Lower leg skin (tissue), 4 donors: Measurements from ENCODE around the gene ASS1. TPM values are rescaled to one million over a fixed set of nuclear protein-coding genes. Genes with fewer than 3 reads are reported as not detected.

Source experiments
- DNase-seq, 2 donors: peaks; one replicate each; pipeline ENCODE4 v3.0.0-alpha.2; 2019; ENCODE audit warnings: low spot score in 2 of 2
- H3K4me3 ChIP-seq: fragments of 200-600 bp; sonication (generic); 2 replicates; pipeline ENCODE4 v1.5.1; 2017; ENCODE audit warnings: mild to moderate bottlenecking, low read depth; ENCODE audit not compliant: poor library complexity, severe bottlenecking
- CTCF ChIP-seq, 3 donors: fragments of 450-650 bp; IDR thresholded peaks; one replicate each; pipeline ENCODE4 v1.5.1; 2016; ENCODE audit warnings: antibody characterized with exemption in 3 of 3, mild to moderate bottlenecking in 3 of 3, moderate library complexity in 2 of 3
- POLR2A ChIP-seq, 2 donors: fragments of 450-650 bp; IDR thresholded peaks; one replicate each; pipeline ENCODE4 v1.6.1; 2016 to 2017; ENCODE audit warnings: antibody characterized with exemption in 2 of 2, mild to moderate bottlenecking in 1 of 2, moderate library complexity in 1 of 2
- WGBS, 2 donors: methylation state at CpG; one replicate each; pipeline ENCODE4 v1.1.5; 2018; 5-methylcytosine and 5-hydroxymethylcytosine counted together
- intact Hi-C: fragments of 100-400 bp; cut with DNase I; formaldehyde crosslinking; loops from one replicate; pipeline ENCODE4 v1.15.0; 2023; ENCODE audit warnings: low total_unique reads
- total RNA-seq, 4 donors: library from RNA; depleted of rRNA; stranded (reverse); fragments of >200 nt; gene quantifications; one replicate each; pipeline ENCODE4 v1.1.0, GENCODE V29; 2016

Gene ASS1
- total RNA-seq, 4 donors from 2014 or later = 98.7 to 104 (median 103) TPM

GRCh38 chr9:130421154-130421801 lies 23.5 kb upstream of the ASS1 start:
- TF ChIP-seq POLR2A (IDR thresholded peaks at IDR 0.05) = no peak
- intact Hi-C loops = no loop called here
- H3K4me3 ChIP-seq = no peak overlapping the region
- no peak for DNase-seq
- 74 to 76% methylated on average over 17 of the region's 17 CpGs for WGBS, 2 donors

GRCh38 chr9:130421802-130422276 lies 22.9 kb upstream of the ASS1 start:
- WGBS, 2 donors = 47 to 55% methylated on average over 10 to 12 of the region's 13 CpGs
- no peak overlapping the region for H3K4me3 ChIP-seq
- DNase-seq = no peak
- intact Hi-C loops = no loop called here
- TF ChIP-seq CTCF (IDR thresholded peaks at IDR 0.05) = no peak
- no peak for TF ChIP-seq POLR2A (IDR thresholded peaks at IDR 0.05)

- no peak overlapping the region for H3K4me3 ChIP-seq
- TF ChIP-seq POLR2A (IDR thresholded peaks at IDR 0.05) = no peak
- intact Hi-C loops = no loop called here
- no peak for DNase-seq
- 85 to 88% methylated on average over 5 to 8 of the region's 10 CpGs for WGBS, 2 donors
Measured at GRCh38 chr9:130422546-130422945, 22.2 kb upstream of the ASS1 start.

GRCh38 chr9:130423272-130423671 lies 21.5 kb upstream of the ASS1 start:
- no peak overlapping the region for H3K4me3 ChIP-seq
- DNase-seq = no peak
- intact Hi-C loops = no loop called here
- WGBS, 2 donors = 57 to 65% methylated on average over 5 to 8 of the region's 8 CpGs
- no peak for TF ChIP-seq CTCF (IDR thresholded peaks at IDR 0.05)
- TF ChIP-seq POLR2A (IDR thresholded peaks at IDR 0.05) = no peak

- WGBS, 2 donors = 92% methylated on average over 21 to 23 of the region's 24 CpGs
- intact Hi-C loops = no loop called here
Measured at GRCh38 chr9:130424595-130425454, 19.9 kb upstream of the ASS1 start.

GRCh38 chr9:130425741-130426466 lies 18.9 kb upstream of the ASS1 start:
- TF ChIP-seq POLR2A (IDR thresholded peaks at IDR 0.05) = no peak
- no peak for TF ChIP-seq CTCF (IDR thresholded peaks at IDR 0.05)
- 82 to 84% methylated on average over 19 to 21 of the region's 21 CpGs for WGBS, 2 donors
- no peak for DNase-seq
- H3K4me3 ChIP-seq = no peak overlapping the region
- intact Hi-C loops = no loop called here

More at GRCh38 chr9:130424595-130425454, 19.9 kb upstream of the ASS1 start:
- no peak overlapping the region for H3K4me3 ChIP-seq
- no peak for TF ChIP-seq POLR2A (IDR thresholded peaks at IDR 0.05)
- no peak for TF ChIP-seq CTCF (IDR thresholded peaks at IDR 0.05)
- no peak for DNase-seq
